Fibroblast of lung (primary cell): ENCODE results near the gene AP4S1.

Experiments used
- EZH2 ChIP-seq: IDR thresholded peaks from 2 replicates; pipeline ENCODE4 v1.5.1; 2012; ENCODE audit warnings: low read length, control low read depth, mild to moderate bottlenecking; ENCODE audit errors: missing control alignments
- TF ChIP-seq, protein P1 (sequence below), 2 donors: IDR thresholded peaks in 1 of 2; conservative IDR thresholded peaks in 1 of 2; 1 replicate in 1 of 2; 2 replicates in 1 of 2; pipeline ENCODE4 v1.5.1; 2011 to 2012; ENCODE audit warnings: low read length in 2 of 2, control low read depth in 1 of 2, inconsistent platforms in 1 of 2, low read depth in 1 of 2, mild to moderate bottlenecking in 1 of 2

DNA sequence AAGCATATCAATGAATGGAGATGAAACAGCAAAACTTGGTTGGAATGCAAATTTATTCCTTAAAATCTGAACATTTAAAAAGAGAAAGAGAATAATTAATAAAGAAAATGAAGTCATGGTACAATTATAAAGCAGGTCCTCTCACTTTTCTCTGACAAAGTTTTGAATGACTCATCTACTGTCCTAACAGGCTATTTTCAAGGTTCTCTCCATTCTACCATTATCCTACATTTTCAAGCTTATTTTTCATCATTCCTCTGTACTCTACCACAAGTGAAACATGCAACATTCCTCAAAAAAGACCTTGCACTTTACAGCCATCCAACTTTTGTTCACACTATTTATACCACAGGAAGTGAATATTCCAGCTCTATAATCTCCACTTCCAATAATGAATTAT lies 36.9 kb upstream of the AP4S1 start:
- TF ChIP-seq, protein P1, sequence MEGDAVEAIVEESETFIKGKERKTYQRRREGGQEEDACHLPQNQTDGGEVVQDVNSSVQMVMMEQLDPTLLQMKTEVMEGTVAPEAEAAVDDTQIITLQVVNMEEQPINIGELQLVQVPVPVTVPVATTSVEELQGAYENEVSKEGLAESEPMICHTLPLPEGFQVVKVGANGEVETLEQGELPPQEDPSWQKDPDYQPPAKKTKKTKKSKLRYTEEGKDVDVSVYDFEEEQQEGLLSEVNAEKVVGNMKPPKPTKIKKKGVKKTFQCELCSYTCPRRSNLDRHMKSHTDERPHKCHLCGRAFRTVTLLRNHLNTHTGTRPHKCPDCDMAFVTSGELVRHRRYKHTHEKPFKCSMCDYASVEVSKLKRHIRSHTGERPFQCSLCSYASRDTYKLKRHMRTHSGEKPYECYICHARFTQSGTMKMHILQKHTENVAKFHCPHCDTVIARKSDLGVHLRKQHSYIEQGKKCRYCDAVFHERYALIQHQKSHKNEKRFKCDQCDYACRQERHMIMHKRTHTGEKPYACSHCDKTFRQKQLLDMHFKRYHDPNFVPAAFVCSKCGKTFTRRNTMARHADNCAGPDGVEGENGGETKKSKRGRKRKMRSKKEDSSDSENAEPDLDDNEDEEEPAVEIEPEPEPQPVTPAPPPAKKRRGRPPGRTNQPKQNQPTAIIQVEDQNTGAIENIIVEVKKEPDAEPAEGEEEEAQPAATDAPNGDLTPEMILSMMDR (conservative IDR thresholded peaks at IDR 0.05 in 1 of 2, IDR thresholded peaks at IDR 0.05 in 1 of 2; ENCODE audit: low read depth in 1 of 2, low read length in 2 of 2): no peak
- no peak for TF ChIP-seq EZH2
